ENCODE results near the gene SNTG2. TPM values are rescaled to one million over a fixed set of nuclear protein-coding genes. Genes with fewer than 3 reads are reported as not detected.

SNTG2 gene
- total RNA-seq, 3 donors from 2014 or later (not counting 1 experiment from before 2014, with no cell fraction given): not detected

GRCh38 chr2:926896-927295, 23.8 kb upstream of the SNTG2 start:
- peaks cover 8 to 17% of the 10 kb centered on the region in 2 donors for H3K27me3 Mint-ChIP-seq (ENCODE audit: low read depth in 2 of 2)
- intact Hi-C loops (cut with micrococcal nuclease): no loop called here
- Histone ChIP-seq H3K4me1 (ENCODE audit: control insufficient read depth, insufficient read depth, low read length) (no peaks in the 10 kb centered on the region), H3K27me3 (ENCODE audit: control insufficient read depth, insufficient read depth, low read length) (no peaks in the 10 kb centered on the region), H3K9me3 (ENCODE audit: control insufficient read depth, insufficient read depth, low read length) (no peaks in the 10 kb centered on the region), H3K36me3 (ENCODE audit: control insufficient read depth, insufficient read depth, low read length) (no peaks in the 10 kb centered on the region), H3K4me3 (ENCODE audit: low read length) (no peak overlapping the region), H3K27ac (ENCODE audit: low read length) (no peak overlapping the region)
- TF ChIP-seq CTCF (IDR thresholded peaks at IDR 0.05): no peak
- no peak overlapping the region for H3K4me3 Mint-ChIP-seq
- H3K4me1 Mint-ChIP-seq: no peaks in the 10 kb centered on the region
- no peaks in the 10 kb centered on the region for H3K36me3 Mint-ChIP-seq
- DNase-seq: no peak
- H3K27ac Mint-ChIP-seq: no peak overlapping the region
- ATAC-seq: no peak
- 92% methylated on average over 9 of the region's 9 CpGs for WGBS (ENCODE audit: insufficient coverage)
- H3K9me3 Mint-ChIP-seq: no peaks in the 10 kb centered on the region

GRCh38 chr2:929011-929735, 21.5 kb upstream of the SNTG2 start:
- H3K4me1 ChIP-seq (ENCODE audit: control insufficient read depth, insufficient read depth, low read length): no peaks in the 10 kb centered on the region
- Mint-ChIP-seq H3K4me3 (no peak overlapping the region), H3K27me3 (ENCODE audit: low read depth in 2 of 2) (peaks cover 8 to 15% of the 10 kb centered on the region in 2 donors), H3K4me1 (no peaks in the 10 kb centered on the region), H3K36me3 (no peaks in the 10 kb centered on the region), H3K27ac (no peak overlapping the region), H3K9me3 (no peaks in the 10 kb centered on the region)
- no peak for TF ChIP-seq CTCF (IDR thresholded peaks at IDR 0.05)
- WGBS (ENCODE audit: insufficient coverage): 82% methylated on average over 16 of the region's 16 CpGs
- no peak overlapping the region for H3K27ac ChIP-seq (ENCODE audit: low read length)
- H3K4me3 ChIP-seq (ENCODE audit: low read length): no peak overlapping the region
- DNase-seq: no peak
- H3K9me3 ChIP-seq (ENCODE audit: control insufficient read depth, insufficient read depth, low read length): no peaks in the 10 kb centered on the region
- no peaks in the 10 kb centered on the region for H3K36me3 ChIP-seq (ENCODE audit: control insufficient read depth, insufficient read depth, low read length)
- no peaks in the 10 kb centered on the region for H3K27me3 ChIP-seq (ENCODE audit: control insufficient read depth, insufficient read depth, low read length)
- no peak for ATAC-seq
- intact Hi-C loops (cut with micrococcal nuclease): no loop called here

- 94% methylated on average over 14 of the region's 14 CpGs for WGBS (ENCODE audit: insufficient coverage)
- DNase-seq (no peak), ATAC-seq (no peak)
- intact Hi-C loops (cut with micrococcal nuclease): no loop called here
- H3K4me3 ChIP-seq (ENCODE audit: low read length): no peak overlapping the region
- H3K9me3 ChIP-seq (ENCODE audit: control insufficient read depth, insufficient read depth, low read length): no peaks in the 10 kb centered on the region
- Mint-ChIP-seq H3K4me3 (no peak overlapping the region), H3K27ac (no peak overlapping the region), H3K36me3 (no peaks in the 10 kb centered on the region), H3K9me3 (no peaks in the 10 kb centered on the region), H3K27me3 (ENCODE audit: low read depth in 2 of 2) (peaks cover 4 to 8% of the 10 kb centered on the region in 2 donors), H3K4me1 (no peaks in the 10 kb centered on the region)
- H3K27ac ChIP-seq (ENCODE audit: low read length): no peak overlapping the region
- H3K36me3 ChIP-seq (ENCODE audit: control insufficient read depth, insufficient read depth, low read length): no peaks in the 10 kb centered on the region
- no peaks in the 10 kb centered on the region for H3K27me3 ChIP-seq (ENCODE audit: control insufficient read depth, insufficient read depth, low read length)
- no peaks in the 10 kb centered on the region for H3K4me1 ChIP-seq (ENCODE audit: control insufficient read depth, insufficient read depth, low read length)
- no peak for TF ChIP-seq CTCF (IDR thresholded peaks at IDR 0.05)
Measured at GRCh38 chr2:929925-930324, 20.7 kb upstream of the SNTG2 start.

- intact Hi-C loops (cut with micrococcal nuclease): no loop called here
- 93% methylated on average over 4 of the region's 4 CpGs for WGBS (ENCODE audit: insufficient coverage)
- no peaks in the 10 kb centered on the region for H3K27me3 ChIP-seq (ENCODE audit: control insufficient read depth, insufficient read depth, low read length)
- H3K9me3 ChIP-seq (ENCODE audit: control insufficient read depth, insufficient read depth, low read length): no peaks in the 10 kb centered on the region
- DNase-seq (no peak), ATAC-seq (no peak)
- no peak overlapping the region for H3K4me3 ChIP-seq (ENCODE audit: low read length)
- no peaks in the 10 kb centered on the region for H3K4me1 Mint-ChIP-seq
- TF ChIP-seq CTCF (IDR thresholded peaks at IDR 0.05): no peak
- H3K27me3 Mint-ChIP-seq (ENCODE audit: low read depth in 2 of 2): no peaks in the 10 kb centered on the region
- H3K27ac ChIP-seq (ENCODE audit: low read length): no peak overlapping the region
- no peaks in the 10 kb centered on the region for H3K36me3 Mint-ChIP-seq
- no peaks in the 10 kb centered on the region for H3K4me1 ChIP-seq (ENCODE audit: control insufficient read depth, insufficient read depth, low read length)
- H3K27ac Mint-ChIP-seq: no peak overlapping the region
- H3K4me3 Mint-ChIP-seq: no peak overlapping the region
- no peaks in the 10 kb centered on the region for H3K36me3 ChIP-seq (ENCODE audit: control insufficient read depth, insufficient read depth, low read length)
- H3K9me3 Mint-ChIP-seq: no peaks in the 10 kb centered on the region
Measured at GRCh38 chr2:930935-931334, 19.7 kb upstream of the SNTG2 start.

Measured in natural killer cell (primary cell).